NCI-H2196 (cell line): ENCODE measurements around the gene SHFL.

Experiments used
- DNase-seq: peaks from one replicate; lab custom pipeline; 2025; ENCODE audit not compliant: unreplicated experiment; lab: John Stamatoyannopoulos, UW

The SHFL gene

DNA sequence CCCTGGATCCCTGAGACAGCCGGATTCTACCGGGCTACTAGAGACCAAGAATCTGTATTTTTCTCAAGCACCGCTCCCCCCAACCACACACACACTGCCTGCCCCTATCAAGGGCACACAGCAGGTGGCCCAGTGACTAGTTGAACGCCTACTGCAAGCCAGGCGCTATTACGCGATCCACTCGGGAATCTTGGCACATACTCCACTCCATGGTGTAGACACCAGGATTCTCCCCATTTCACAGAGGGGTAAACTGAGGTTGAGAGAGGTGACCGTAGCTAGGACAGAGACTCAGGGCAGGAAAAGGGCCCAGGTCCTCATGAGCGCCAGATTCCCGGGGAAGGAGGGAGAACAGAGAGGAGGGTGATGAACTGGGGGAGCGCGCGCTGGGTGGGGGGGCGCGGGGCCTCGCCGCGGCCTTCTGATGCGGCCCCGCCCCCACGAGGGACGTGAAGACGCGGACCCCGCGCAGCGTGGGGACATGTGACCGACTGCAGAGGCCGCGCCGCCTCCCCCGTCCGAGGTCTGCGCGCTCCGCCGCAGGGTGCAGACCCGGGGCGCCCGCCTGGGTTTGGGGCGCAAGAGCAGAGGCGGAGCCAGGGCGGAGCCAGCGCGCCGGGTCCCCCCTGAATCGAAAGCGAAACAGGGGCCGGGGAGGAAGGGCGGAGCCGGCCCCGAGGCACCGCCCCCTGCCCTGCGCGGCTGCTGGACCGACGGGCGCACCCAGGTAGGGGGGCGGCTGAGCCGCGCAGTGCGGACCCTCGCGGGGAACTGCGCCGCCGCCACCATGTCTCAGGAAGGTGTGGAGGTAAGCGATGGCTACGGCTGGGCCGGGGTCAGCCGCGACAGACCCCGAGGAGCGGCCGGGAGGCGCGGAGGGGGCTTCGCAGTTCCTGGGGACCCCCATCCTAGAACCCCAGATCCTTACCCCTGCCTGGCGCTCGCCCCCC lies at the start of gene SHFL:
TSS of gene SHFL (plus strand) at position 677 of the 950 bp plus-strand sequence. CDS start at position 788, 111 bp downstream.
- DNase-seq, result peak; percentile 69

- DNase-seq, result no peak
Measured at GRCh38 chr19:10036601-10037071, 49.5 kb upstream of the SHFL start.

DNA sequence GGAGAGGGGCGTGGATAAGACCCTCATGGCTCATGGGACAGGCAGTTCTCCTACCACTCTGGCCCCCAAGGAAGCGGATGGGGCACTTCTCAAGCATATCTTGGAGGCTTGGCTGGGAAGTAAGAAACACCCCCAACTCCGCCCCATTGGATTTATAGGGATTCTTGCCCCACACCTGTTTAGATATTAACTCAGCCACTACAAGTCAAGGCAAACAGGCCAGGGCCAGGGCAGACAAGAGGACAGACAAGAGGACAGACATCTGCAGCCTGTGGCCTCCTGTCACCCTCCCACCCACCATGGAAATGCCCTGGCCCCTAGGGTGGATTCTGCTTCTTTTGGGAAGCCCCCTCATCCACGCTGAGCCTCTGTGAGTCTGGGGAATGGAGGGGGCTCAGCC lies 48.8 kb upstream of the SHFL start:
- DNase-seq, result no peak

DNA sequence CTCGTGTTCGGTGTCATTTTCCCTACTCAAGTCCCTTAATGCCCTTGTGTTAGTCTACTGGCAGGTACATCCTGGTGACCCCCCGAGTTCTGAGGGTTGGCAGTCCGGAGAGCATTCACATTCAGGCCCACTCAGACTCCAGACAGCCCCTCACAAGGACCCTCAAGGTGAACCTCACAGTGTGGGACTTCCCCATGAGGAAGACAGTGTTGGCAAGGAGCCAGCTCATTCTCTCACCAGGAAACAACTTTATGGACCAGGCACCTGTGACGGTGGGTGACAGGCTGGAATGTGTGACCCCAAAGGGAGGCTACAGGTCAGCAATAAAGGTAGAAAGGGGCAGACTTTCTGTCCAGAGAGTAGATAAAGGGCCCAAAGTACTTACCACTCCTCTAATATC lies 48.3 kb upstream of the SHFL start:
- no peak for DNase-seq

GRCh38 chr19:10043286-10043927 lies 42.7 kb upstream of the SHFL start:
- peak; percentile 36 for DNase-seq

DNA sequence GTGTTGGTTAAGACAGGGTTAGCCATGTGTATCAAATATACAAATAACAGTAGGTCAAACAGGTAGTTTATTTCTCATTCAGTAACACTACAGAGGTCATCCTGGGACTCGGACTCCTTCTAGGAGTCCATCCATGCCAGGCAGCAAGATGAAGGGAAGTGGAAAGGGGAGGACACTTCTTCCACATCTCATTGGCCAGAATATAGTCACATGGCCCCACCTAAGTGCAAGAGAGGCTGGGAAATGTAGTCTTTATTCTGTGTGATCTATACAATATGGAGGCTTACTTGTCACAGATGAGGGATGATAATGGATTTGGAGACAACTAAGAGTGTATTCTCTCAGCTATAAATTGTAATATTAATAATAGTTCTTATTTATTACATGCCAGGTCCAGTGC lies 41.7 kb upstream of the SHFL start:
- DNase-seq, result no peak

DNA sequence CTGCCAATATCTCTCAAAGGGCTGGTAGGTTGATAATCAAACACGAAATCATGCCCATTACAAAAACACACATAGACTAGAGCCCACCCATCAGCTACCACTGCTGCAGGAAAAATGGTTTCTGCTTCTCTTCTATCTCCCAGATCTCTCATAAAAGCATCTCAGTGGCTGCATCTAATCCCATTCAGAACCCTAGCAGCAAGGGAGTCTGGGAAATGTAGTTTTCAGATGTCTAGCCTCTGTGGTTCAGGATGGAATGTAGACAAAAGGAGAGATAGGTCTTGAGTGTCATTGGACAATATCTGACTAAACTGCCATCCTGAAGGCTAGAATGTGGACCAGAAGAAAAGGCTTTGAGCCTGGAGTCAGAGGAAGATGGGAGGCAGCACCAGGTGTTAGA lies 40.7 kb upstream of the SHFL start:
- no peak for DNase-seq

- no peak for DNase-seq
Measured at GRCh38 chr19:10049626-10050025, 36.5 kb upstream of the SHFL start.

GRCh38 chr19:10052602-10053360 lies 33.3 kb upstream of the SHFL start:
- DNase-seq, result no peak

DNA sequence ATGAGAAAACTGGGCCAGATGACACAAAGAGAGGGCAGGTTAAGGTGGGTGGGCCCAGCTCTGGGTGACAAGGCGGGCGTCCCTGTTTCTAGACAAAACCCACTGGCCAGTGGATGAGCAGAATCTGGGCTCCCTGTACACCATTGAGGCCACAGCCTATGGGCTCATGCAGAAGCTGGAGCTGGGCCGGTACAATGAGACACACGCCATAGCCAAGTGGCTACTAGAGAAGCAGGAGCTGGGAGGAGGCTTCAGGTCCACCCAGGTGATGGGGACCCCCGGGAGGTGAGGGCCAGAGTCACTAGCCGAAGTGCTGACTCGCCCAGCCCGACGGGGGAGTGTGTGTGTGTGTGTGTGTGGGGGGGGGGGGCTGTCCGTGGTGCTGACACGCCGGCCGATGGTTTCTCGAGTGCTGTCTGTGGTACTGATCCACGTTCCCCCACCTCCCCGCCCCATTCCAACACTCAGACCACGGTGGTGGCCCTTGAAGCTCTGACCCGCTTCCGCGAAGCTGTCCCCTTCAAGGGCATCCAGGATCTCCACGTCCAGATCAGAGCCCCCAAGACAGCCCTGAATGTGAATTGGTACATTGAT lies 24.3 kb upstream of the SHFL start:
- no peak for DNase-seq

DNA sequence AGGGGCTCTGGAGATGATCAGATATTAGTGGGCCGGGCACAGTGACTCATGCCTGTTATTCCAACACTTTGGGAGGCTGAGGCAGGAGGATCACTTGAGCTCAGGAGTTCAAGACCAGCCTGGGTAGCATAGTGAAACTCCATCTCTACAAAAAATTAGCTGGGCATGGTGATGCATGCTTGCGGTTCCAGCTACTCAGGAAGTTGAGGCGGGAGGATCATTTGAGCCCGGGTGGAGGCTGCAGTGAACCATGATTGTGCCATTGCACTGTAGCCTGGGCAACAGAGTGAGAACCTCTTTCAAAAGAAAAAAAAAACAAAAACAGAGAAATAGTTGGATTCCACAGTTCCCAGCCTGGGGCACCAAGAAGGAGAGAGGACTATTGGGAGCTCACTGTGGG lies 17.9 kb upstream of the SHFL start:
- no peak for DNase-seq

- no peak for DNase-seq
Measured at GRCh38 chr19:10069046-10069445, 17.1 kb upstream of the SHFL start.

DNA sequence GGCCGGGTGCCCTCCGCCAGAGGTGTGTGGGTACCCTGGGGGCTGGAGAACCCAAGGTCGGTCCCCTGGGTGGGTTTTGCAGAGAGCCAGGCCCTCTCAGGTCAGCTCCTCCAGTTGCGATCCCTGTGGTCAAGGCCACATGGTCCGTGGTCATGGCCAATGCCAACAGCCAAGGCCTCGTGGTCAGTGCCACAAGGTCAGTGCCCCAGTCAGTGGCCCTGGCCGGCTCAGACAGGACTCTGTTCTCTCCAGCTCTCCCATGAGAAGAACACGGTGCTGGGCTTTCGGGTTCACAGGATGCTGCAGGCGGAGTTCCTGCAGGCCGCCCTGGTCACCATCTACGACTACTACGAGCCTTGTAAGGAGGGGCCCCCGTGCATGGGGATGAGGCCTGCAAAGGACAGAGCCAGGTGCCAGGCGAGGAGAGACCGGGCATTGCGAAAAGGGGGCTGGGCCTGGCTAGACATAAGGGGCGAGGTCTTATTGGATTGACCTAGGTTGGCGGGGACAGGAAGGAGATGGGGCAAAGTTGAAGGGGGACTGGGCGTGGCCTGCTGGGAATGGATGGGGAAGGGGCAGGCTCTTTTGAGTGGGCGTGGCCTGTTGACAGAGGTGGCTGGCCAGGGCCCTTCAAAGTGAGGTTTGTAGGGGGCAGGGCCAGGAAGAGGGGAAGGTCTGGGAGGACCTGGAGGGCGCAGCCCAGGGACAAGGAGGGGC lies 15.2 kb upstream of the SHFL start:
- DNase-seq, result no peak

DNA sequence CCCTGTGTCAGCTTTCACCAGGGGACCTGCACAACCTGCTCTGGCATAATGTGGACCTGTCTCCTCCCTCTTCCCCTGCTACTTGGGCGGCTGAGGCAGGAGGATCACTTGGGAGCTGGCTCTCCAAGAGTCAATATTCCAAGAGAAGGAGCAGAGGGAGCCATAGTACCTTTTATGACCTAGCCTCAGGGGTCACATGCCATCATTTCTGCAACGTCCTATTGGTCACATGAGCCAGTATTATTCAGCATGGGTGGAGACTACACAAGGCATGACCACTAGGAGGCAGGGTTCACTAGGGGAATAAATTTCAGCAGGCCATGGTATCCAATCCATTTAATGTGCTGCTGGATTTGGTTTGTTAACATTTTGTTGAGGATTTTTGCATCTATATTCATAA lies 12.0 kb upstream of the SHFL start:
- DNase-seq, result no peak

DNA sequence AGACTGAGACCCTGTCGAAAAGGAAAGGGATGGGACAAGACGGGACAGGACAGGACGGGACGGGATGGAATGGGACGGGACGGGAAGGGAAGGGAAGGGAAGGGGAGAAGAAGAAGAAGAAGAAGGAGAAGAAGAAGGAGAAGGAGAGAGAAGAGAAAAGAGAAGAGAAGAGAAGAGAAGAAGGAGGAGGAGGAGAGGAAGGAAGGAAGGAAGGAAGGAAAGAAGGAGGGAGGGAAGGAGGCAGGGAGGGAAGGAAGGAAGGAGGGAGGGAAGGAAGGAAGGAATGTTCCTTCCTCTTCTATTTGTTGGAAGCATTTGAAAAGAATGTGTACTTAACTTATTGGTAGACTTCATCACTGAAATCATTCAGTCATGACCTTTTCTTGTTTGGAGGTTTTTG lies 9.6 kb upstream of the SHFL start:
- no peak for DNase-seq

DNA sequence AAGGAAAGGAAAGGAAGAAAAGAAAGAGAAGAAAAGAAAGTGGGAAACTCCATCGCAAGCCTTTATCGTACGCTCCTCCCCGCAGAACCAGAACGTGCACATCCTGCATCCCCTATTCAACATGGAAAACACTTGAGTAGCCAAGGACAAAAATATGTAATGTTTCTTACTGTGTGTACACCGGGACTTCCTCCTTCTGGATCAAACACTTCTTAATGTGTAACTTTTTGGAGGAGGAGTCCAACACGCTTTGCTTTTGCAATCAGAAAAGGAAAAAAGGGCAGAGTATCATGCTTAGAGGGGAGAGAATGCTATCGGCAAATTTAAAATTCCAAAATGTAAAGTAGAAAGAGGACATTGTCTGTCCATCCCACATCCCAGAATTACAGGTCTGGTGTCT lies 7.8 kb upstream of the SHFL start:
- no peak for DNase-seq

- no peak for DNase-seq
Measured at GRCh38 chr19:10079031-10079453, 7.1 kb upstream of the SHFL start.

- DNase-seq, result no peak
Measured at GRCh38 chr19:10083911-10084310, 2.2 kb upstream of the SHFL start.

DNA sequence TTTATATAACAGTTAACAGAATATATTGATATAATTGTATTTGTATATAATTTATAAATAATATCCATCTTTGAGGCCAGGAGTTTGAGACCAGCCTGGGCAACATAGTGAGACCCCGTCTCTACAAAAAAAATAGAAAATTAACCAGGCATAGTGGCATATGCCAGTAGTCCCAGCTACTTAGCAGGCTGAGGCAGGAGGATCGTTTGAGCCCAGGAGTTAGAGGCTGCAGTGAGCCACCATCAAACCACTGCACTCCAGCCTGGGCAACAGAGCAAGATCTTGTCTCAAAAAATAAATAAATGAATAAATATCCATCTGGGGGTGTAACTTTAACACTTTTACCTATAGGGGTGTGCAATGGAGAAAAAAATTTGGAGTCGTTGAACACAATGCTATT lies 1.3 kb upstream of the SHFL start:
- DNase-seq, result no peak

GRCh38 chr19:10086591-10087192 lies 575 bp downstream of the SHFL start:
- DNase-seq, result no peak
